COLO668 (cell line): ENCODE results near the gene FGGY.
A peak's percentile ranks its signal among the peaks of the same experiment; 100 is the strongest.

ENCODE experiments used
- DNase-seq: peaks from one replicate; lab custom pipeline; 2025; ENCODE audit not compliant: unreplicated experiment; lab: John Stamatoyannopoulos, UW

Gene FGGY

GRCh38 chr1:59411147-59411546, 114.3 kb downstream of the FGGY start:
- no peak for DNase-seq

- no peak for DNase-seq
Observed at GRCh38 chr1:59412718-59413326, 115.9 kb downstream of the FGGY start.

- DNase-seq: no peak
Observed at GRCh38 chr1:59413327-59413720, 116.4 kb downstream of the FGGY start.

- DNase-seq: peak; percentile 41
Observed at GRCh38 chr1:59414406-59415133, 117.7 kb downstream of the FGGY start.

GRCh38 chr1:59415286-59415850, 118.5 kb downstream of the FGGY start:
- no peak for DNase-seq

- no peak for DNase-seq
Observed at GRCh38 chr1:59415881-59416280, 119.0 kb downstream of the FGGY start.

GRCh38 chr1:59417406-59417805, 120.5 kb downstream of the FGGY start:
- DNase-seq: no peak

GRCh38 chr1:59418363-59419144, 121.7 kb downstream of the FGGY start:
- DNase-seq: no peak

- no peak for DNase-seq
Observed at GRCh38 chr1:59419361-59420140, 122.7 kb downstream of the FGGY start.

- DNase-seq: no peak
Observed at GRCh38 chr1:59421232-59421920, 124.5 kb downstream of the FGGY start.

GRCh38 chr1:59422921-59423575, 126.2 kb downstream of the FGGY start:
- no peak for DNase-seq

- no peak for DNase-seq
Observed at GRCh38 chr1:59427155-59427554, 130.3 kb downstream of the FGGY start.

- no peak for DNase-seq
Observed at GRCh38 chr1:59427784-59428183, 130.9 kb downstream of the FGGY start.

- DNase-seq: no peak
Observed at GRCh38 chr1:59428828-59429227, 131.9 kb downstream of the FGGY start.

- no peak for DNase-seq
Observed at GRCh38 chr1:59429656-59430055, 132.8 kb downstream of the FGGY start.

- no peak for DNase-seq
Observed at GRCh38 chr1:59431566-59432294, 134.8 kb downstream of the FGGY start.

GRCh38 chr1:59432531-59433439, 135.9 kb downstream of the FGGY start:
- DNase-seq: no peak

- no peak for DNase-seq
Observed at GRCh38 chr1:59433440-59433813, 136.5 kb downstream of the FGGY start.
